Measurements from ENCODE around the gene GPM6B.

DNA sequence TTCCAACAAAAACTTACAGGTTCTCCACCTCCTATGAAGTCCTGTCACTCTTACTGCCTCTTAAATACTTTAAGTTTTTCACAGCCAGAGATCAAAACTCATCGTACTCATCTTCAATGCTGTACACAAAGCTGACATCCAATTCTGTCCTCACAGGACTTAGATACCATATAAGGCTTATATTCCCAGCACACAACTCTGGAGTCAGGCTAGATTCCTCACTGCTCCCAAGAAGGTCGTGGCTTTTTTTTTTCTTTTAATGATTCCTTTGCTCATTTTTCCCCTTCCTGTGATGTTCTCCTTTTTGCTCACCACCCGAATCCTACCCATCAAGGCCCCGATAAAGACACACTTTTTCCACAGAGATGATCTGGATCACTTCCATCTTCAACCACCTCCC lies 83.4 kb downstream of the GPM6B start:
- no peak for TF ChIP-seq POLR2AphosphoS5 (IDR thresholded peaks at IDR 0.05; ENCODE audit: low read depth)
- TF ChIP-seq, protein P1, sequence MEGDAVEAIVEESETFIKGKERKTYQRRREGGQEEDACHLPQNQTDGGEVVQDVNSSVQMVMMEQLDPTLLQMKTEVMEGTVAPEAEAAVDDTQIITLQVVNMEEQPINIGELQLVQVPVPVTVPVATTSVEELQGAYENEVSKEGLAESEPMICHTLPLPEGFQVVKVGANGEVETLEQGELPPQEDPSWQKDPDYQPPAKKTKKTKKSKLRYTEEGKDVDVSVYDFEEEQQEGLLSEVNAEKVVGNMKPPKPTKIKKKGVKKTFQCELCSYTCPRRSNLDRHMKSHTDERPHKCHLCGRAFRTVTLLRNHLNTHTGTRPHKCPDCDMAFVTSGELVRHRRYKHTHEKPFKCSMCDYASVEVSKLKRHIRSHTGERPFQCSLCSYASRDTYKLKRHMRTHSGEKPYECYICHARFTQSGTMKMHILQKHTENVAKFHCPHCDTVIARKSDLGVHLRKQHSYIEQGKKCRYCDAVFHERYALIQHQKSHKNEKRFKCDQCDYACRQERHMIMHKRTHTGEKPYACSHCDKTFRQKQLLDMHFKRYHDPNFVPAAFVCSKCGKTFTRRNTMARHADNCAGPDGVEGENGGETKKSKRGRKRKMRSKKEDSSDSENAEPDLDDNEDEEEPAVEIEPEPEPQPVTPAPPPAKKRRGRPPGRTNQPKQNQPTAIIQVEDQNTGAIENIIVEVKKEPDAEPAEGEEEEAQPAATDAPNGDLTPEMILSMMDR (IDR thresholded peaks at IDR 0.05; ENCODE audit: insufficient read depth, low read length): no peak
- TF ChIP-seq REST (IDR thresholded peaks at IDR 0.05; ENCODE audit: insufficient replicate concordance, low read depth): no peak
- no peak for TF ChIP-seq GABPA (IDR thresholded peaks at IDR 0.05; ENCODE audit: low read depth)
- no peak for TF ChIP-seq SPI1 (IDR thresholded peaks at IDR 0.05; ENCODE audit: borderline replicate concordance, low read depth)
